Fibroblast of lung (primary cell): ENCODE measurements around the gene ZIC1. TPM values are rescaled to one million over a fixed set of nuclear protein-coding genes. Genes with fewer than 3 reads are reported as not detected.

ENCODE experiments used
- DNase-seq, 2 donors: peaks; one replicate each; pipeline versions ENCODE4 v3.0.0 to v3.0.0-alpha.2; 2010; ENCODE audit warnings: low read depth in 2 of 2
- H2AFZ ChIP-seq: 2 replicates; pipeline ENCODE4 v1.5.1; 2012; ENCODE audit warnings: low read length, control low read depth, inconsistent platforms
- H3K27ac ChIP-seq: 2 replicates; pipeline ENCODE4 v1.5.1; 2011; ENCODE audit warnings: low read length, control low read depth; ENCODE audit not compliant: insufficient read depth
- H3K27me3 ChIP-seq: 2 replicates; pipeline ENCODE4 v1.5.1; 2011; ENCODE audit warnings: mild to moderate bottlenecking, low read length; ENCODE audit not compliant: control insufficient read depth, insufficient read depth
- H3K36me3 ChIP-seq: 2 replicates; pipeline ENCODE4 v1.5.1; 2011; ENCODE audit warnings: low read length; ENCODE audit not compliant: control insufficient read depth, insufficient read depth
- H3K4me1 ChIP-seq: 2 replicates; pipeline ENCODE4 v1.5.1; 2011; ENCODE audit warnings: low read length; ENCODE audit not compliant: control insufficient read depth, insufficient read depth; ENCODE audit errors: extremely low read depth
- H3K4me2 ChIP-seq: 2 replicates; pipeline ENCODE4 v1.5.1; 2011; ENCODE audit warnings: low read length, control low read depth; ENCODE audit not compliant: insufficient read depth; ENCODE audit errors: extremely low read depth
- H3K4me3 ChIP-seq, 4 experiments: fragments of 200-600 bp in 1 of 4; sonication (generic) in 1 of 4; replicated peaks in 1 of 4; 2 replicates each; pipeline ENCODE4 v1.5.1; 2011 to 2016; ENCODE audit warnings: low read length in 4 of 4, low read depth in 3 of 4, mild to moderate bottlenecking in 3 of 4, control low read depth in 2 of 4, inconsistent platforms in 1 of 4, mixed read lengths in 1 of 4; ENCODE audit not compliant: insufficient read depth in 1 of 4; ENCODE audit errors: control extremely low read depth in 1 of 4
- H3K79me2 ChIP-seq: 2 replicates; pipeline ENCODE4 v1.5.1; 2012; ENCODE audit warnings: mild to moderate bottlenecking, low read length, inconsistent platforms; ENCODE audit not compliant: control insufficient read depth, insufficient read depth
- H3K9ac ChIP-seq: 2 replicates; pipeline ENCODE4 v1.5.1; 2011; ENCODE audit warnings: mild to moderate bottlenecking, low read length, control low read depth; ENCODE audit not compliant: insufficient read depth
- H3K9me3 ChIP-seq: 2 replicates; pipeline ENCODE4 v1.5.1; 2012; ENCODE audit warnings: low read depth, low read length; ENCODE audit not compliant: control insufficient read depth, insufficient read depth
- H4K20me1 ChIP-seq: 2 replicates; pipeline ENCODE4 v1.5.1; 2011; ENCODE audit warnings: low read length; ENCODE audit not compliant: control insufficient read depth, insufficient read depth; ENCODE audit errors: extremely low read depth
- EZH2 ChIP-seq: IDR thresholded peaks from 2 replicates; pipeline ENCODE4 v1.5.1; 2012; ENCODE audit warnings: low read length, control low read depth, mild to moderate bottlenecking; ENCODE audit errors: missing control alignments
- polyA plus RNA-seq, 2 donors: library from polyadenylated mRNA; depleted of rRNA in 1 of 2; stranded (reverse) in 1 of 2; unstranded in 1 of 2; fragments of >200 nt; gene quantifications; 2 replicates each; pipeline ENCODE4 v1.2.1, GENCODE V29; 2011 to 2012; ENCODE audit warnings: missing spikeins in 1 of 2
- total RNA-seq: library from RNA; depleted of rRNA; stranded (reverse); fragments of >200 nt; gene quantifications from 2 replicates; pipeline ENCODE4 v1.2.1, GENCODE V29; 2014
- TF ChIP-seq, protein P1 (sequence below), 2 donors: IDR thresholded peaks in 1 of 2; conservative IDR thresholded peaks in 1 of 2; 1 replicate in 1 of 2; 2 replicates in 1 of 2; pipeline ENCODE4 v1.5.1; 2011 to 2012; ENCODE audit warnings: low read length in 2 of 2, control low read depth in 1 of 2, inconsistent platforms in 1 of 2, low read depth in 1 of 2, mild to moderate bottlenecking in 1 of 2

ZIC1 gene
- total and polyA plus RNA-seq, 2 donors (not counting 1 experiment from before 2014, with no cell fraction given): 0.11 TPM; not detected in 1

DNA sequence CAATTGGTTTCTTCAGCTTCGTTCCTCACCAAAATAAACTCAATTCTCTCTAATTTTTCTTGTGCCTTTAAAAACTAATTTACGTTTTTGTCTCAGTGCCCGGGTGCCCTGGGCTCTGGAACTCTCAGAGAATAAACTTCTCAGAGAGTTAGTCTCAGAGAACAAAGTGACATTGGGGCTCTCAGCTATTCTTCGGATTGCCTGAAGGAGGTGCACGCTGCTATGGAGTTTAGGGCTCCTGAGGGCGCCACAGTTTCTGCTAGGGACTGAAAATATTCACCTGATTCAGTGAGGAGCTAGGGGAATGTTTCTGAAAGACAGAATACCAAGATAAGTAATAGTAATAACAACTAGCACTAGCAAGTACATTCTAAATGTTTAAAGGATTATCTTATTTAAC is 25.5 kb upstream of the ZIC1 start:
- Histone ChIP-seq H3K9me3 (no peaks in the 10 kb centered on the region), H3K27me3 (peaks cover 74% of the 10 kb centered on the region), H3K4me2 (no peak overlapping the region), H3K79me2 (no peaks in the 10 kb centered on the region), H3K27ac (no peak overlapping the region), H3K4me1 (no peaks in the 10 kb centered on the region), H4K20me1 (no peaks in the 10 kb centered on the region), H3K9ac (no peak overlapping the region), H3K36me3 (no peaks in the 10 kb centered on the region), H3K4me3 (no peak overlapping the region), H2AFZ (no peak overlapping the region)
- TF ChIP-seq, protein P1, sequence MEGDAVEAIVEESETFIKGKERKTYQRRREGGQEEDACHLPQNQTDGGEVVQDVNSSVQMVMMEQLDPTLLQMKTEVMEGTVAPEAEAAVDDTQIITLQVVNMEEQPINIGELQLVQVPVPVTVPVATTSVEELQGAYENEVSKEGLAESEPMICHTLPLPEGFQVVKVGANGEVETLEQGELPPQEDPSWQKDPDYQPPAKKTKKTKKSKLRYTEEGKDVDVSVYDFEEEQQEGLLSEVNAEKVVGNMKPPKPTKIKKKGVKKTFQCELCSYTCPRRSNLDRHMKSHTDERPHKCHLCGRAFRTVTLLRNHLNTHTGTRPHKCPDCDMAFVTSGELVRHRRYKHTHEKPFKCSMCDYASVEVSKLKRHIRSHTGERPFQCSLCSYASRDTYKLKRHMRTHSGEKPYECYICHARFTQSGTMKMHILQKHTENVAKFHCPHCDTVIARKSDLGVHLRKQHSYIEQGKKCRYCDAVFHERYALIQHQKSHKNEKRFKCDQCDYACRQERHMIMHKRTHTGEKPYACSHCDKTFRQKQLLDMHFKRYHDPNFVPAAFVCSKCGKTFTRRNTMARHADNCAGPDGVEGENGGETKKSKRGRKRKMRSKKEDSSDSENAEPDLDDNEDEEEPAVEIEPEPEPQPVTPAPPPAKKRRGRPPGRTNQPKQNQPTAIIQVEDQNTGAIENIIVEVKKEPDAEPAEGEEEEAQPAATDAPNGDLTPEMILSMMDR (conservative IDR thresholded peaks at IDR 0.05 in 1 of 2, IDR thresholded peaks at IDR 0.05 in 1 of 2; ENCODE audit: low read depth in 1 of 2, low read length in 2 of 2): peak; percentile 25 to 54
- TF ChIP-seq EZH2: no peak
- DNase-seq: no peak

DNA sequence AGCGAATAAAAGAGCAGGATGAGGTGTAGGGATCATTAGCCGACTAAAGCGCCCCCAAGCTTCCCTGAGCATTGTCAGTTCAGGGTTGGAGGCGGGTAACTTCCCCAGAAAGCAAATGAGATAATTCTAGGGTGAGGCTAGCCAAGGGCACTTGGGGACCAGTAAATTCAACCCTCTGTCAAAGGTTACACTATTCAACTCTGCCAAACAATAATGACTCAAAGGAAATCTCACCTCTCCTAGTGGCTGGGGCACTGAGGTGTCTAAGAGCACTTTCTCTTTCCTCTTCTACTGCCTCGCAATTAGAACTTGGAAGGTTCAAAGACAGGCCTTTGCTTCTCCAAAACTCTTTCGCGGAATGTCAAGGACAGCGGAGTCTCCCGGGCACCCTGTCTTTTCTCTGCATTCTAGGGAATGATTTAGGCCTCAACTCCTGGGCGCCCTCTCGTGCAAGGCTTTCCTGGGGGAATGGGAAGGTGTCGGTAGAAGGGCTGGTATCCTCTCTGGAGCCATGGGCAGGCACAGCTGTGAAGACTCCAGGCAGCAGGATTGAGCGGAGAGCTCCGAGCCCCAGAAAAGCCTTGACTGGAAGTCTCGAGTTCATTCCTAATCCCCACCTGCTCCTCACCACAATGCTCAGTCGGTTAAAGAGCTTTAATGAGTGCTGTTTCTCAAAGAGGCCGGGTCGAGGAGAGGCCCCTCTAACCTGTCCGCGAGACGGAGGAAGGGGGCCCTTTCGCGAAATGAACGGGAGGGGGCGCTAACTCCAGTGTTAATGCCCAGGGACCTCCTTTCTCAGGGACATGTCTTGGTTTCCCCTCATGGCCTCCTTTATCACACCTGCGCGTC is 24.7 kb upstream of the ZIC1 start:
- no peak for DNase-seq
- H3K9ac ChIP-seq: no peak overlapping the region
- H3K4me1 ChIP-seq: no peaks in the 10 kb centered on the region
- H3K4me3 ChIP-seq: no peak overlapping the region
- H4K20me1 ChIP-seq: no peaks in the 10 kb centered on the region
- no peak overlapping the region for H2AFZ ChIP-seq
- H3K27me3 ChIP-seq: peaks cover 75% of the 10 kb centered on the region
- H3K36me3 ChIP-seq: no peaks in the 10 kb centered on the region
- H3K27ac ChIP-seq: no peak overlapping the region
- no peak overlapping the region for H3K4me2 ChIP-seq
- H3K9me3 ChIP-seq: no peaks in the 10 kb centered on the region
- no peaks in the 10 kb centered on the region for H3K79me2 ChIP-seq
- TF ChIP-seq, protein P1 (conservative IDR thresholded peaks at IDR 0.05 in 1 of 2, IDR thresholded peaks at IDR 0.05 in 1 of 2; ENCODE audit: low read depth in 1 of 2, low read length in 2 of 2): no peak
- no peak for TF ChIP-seq EZH2

DNA sequence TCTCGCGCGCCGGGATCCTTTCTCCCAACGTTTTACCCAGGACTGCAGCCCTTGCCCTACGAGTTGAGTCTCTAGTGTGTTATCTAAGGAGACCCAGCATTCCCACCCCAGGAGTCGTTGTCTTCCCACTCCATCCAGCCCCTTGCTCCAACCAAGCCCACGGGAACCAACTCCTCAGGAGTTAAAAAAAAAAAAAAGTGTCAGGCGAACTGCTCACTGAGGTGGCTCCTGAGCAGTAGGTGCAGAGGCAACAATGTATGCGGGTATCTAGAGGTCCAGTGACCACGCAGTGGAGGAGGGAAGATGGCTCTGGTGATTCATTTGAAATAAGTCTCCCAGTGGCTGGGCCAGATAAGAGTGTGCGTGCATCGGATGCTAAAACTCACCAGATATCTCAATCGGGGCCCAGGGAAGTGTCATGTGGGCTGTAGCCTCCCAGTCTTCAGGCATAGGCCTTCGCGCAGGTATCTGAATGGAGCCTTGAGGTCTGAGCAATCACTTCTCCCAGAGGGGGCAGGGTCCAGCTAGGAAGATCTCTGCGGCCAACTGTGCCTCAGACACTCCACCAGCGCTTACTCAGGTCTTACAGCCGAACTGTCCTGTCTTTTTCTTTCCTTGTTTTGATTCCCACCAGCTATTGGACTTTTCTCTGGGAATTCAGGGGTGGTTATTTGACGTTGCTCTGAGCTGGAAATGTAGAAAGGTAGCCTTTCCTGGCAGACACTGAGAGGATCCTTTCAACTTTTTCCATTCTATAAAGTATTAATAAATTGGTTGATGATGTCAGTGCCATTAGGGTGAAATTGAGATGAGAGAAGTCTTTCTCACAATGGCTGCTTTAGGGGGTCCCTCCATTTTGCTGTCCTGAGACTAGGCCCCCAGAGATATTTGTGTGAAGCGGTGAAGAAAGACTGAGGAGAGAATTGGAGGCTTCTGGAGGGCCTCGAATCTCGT is 23.8 kb upstream of the ZIC1 start:
- TF ChIP-seq, protein P1 (conservative IDR thresholded peaks at IDR 0.05 in 1 of 2, IDR thresholded peaks at IDR 0.05 in 1 of 2; ENCODE audit: low read depth in 1 of 2, low read length in 2 of 2): no peak
- TF ChIP-seq EZH2: peak; percentile 31
- Histone ChIP-seq H3K4me1 (no peaks in the 10 kb centered on the region), H3K9me3 (no peaks in the 10 kb centered on the region), H3K27me3 (peaks cover 74% of the 10 kb centered on the region), H3K79me2 (no peaks in the 10 kb centered on the region), H3K9ac (no peak overlapping the region), H3K4me2 (no peak overlapping the region), H3K27ac (no peak overlapping the region), H3K36me3 (no peaks in the 10 kb centered on the region), H2AFZ (no peak overlapping the region), H4K20me1 (no peaks in the 10 kb centered on the region), H3K4me3 (no peak overlapping the region)
- no peak for DNase-seq
